GM18520 (cell line): ENCODE data around the gene POLR1A.

Experiments
- ATAC-seq: cut with Tn5 transposase; IDR thresholded peaks from one replicate; pipeline ENCODE4 v1.9.1; 2021; ENCODE audit not compliant: unreplicated experiment

Gene POLR1A

DNA sequence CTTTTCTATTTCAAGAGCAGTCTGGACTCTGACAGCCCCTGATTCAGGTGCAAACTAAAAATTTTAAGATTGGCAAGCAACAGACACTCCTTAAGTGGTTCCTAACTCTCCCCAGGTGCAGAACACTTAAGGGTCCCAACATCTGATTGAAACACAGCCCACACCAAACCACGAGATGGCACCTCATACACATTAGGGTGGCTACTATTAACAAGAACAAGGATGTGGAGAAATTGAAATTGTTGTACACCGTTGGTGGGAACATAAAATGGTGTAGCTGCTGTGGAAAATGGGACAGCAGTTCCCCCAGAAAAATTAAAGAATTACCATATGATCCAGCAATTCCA is 82.3 kb downstream of the POLR1A start:
- no peak for ATAC-seq

DNA sequence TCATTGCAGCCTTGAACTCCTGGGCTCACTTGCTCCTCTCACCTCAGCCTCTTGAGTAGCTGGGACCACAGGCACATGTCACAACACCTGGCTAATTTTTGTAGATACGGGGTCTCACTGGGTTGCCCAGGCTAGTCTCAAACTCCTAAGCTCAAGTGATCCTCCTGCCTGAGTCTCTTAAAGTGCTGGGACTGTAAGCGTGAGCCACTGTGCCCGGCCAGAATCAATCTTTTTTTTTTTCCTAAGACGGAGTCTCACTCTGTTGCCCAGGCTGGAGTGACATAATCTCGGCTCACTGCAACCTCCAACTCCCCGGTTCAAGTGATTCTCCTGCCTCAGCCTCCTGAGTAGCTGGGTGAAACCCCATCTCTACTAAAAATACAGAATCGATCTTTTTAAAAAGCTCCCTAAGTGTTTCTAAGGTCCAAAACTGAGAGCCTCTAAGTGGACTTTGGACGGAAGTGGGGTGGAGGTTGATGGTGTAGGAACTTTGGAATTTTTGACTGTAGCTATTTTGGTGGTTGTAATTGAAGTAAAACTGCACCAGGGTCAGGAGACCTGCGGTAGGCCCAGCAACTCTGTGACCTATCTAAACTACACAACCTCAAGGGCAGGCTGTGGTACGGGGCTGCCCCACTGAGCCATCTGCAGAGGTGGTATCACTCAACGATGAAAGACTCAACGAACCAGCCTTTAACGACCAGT is 82.9 kb downstream of the POLR1A start:
- ATAC-seq = no peak

DNA sequence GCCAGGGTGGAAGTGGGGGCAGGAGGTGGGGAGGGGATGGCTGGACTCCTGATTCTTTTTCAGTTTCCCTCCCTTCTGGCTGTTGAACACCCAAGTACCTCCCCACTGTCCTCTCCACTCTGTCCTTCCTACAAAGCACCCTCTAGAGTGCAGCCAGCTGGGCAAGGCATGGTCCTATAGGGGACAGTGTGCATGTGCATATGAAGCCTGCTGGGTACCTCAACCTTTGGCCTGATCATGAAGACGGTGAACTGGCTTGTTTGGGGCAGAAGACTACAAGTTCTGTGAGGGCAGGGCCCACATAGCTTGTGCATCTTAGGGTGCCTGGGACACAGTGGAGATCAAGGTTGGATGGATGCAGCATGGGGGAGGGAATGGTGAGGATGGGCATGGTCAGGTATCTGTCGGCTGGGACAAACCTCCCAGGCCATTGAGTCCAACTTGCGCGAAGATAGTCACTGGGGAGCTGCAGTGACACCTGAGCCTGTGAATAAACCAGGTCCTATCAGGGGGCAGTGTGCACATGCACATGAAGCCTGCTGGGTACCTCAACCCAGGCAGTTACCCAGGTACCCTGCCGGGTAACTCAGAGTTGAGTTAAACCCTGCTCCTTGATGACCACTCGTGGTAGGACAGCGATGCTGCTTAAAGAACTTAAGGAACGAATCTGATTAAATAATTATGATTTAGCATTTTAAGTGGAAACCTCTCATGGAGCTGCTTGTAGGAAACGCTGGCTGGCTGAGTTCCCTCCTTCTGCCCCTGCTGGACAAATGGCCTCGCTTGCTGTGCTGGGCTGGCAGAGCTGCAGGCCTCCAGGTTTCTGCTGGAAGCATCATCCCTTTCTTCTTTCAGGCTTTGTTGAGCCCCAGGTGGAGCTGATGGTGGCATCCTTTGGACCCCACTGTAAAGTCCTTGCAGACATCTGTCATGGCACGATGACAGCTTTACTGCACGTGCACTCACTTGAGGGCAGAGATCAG is 84.0 kb downstream of the POLR1A start:
- ATAC-seq = no peak

DNA sequence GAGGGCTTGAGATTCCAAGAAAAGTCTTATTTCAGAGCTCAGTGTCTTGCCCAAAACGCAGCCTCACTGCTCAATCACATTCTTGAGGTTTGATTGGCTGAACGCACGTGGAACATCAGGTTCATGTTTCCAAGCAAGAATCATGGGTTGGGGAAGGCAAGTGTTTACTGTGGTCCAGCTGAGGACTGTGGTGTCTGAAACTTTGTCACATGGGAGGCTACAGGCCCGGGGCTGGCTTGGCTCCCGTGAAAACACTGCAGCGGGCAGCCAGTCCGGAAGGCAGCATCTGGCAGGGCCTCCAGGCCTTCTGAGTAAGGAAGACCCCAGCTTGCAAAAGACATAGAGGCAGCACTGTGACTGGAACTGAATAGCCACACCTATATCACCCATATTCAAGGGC is 84.7 kb downstream of the POLR1A start:
- no peak for ATAC-seq

DNA sequence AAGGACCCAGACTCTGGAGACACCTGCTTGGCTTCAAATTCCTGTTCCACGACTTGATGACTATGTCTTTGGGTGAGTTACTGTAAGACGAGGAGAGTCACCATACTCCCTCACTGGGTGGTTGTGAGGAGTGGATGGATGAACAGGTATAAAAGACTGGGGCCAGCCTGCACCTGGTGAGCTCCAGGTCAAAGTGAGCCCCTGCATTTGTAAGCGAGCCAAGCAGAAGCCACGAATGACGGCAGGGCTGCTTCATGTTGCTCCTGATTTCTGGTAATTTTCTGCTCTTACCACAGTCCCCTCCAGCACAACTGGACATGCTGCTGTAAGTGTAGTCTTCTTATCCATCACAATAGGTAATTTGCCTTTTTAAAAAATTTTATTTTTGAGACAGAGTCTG is 86.6 kb downstream of the POLR1A start:
- no peak for ATAC-seq

DNA sequence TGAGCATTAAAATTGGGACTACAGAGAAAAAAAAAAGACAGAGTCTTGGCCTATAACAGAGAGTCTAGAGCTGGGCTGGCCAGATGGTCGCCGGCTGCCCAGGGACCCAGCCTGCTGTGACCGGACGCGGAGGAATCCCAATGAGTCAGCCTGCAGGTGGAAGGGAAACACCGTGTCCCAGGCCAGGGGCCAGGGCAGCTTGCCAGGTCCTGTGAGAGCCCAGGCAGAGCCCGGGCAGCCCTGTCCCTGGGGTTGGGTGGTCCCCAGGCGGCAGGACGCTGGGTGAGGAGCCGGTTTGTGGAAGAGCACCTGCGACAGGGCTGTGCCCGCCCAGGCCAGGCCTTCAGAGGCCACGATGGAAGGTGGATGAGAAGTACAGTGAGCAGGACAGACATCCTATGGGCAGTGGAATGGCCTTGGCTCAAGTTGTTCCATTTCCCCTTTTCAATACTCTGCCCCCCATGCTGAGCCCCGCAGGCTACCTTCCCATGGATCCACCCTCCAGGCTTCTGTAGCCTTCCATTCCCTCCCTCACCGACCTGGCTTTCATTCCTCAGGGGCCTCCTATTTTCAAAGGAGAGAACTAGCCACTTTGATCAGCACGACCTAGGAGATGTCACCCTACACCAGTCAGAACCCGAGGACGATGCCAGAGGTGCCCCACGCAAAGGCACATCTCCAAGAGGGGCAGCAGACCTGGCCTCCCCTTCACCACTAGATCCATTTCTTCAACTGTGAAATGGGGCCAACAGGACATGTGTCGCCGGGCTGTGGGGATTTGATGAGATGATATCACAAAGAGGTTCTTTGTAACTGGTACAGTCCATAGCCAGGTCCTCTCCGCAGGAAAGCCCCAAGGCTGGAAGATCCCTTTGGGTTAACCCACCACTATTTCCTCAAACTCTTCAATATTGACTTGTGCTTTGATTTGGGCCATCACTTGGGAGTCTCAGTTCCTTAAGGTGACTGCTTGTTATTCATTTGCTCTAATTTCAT is 87.5 kb downstream of the POLR1A start:
- ATAC-seq = no peak

DNA sequence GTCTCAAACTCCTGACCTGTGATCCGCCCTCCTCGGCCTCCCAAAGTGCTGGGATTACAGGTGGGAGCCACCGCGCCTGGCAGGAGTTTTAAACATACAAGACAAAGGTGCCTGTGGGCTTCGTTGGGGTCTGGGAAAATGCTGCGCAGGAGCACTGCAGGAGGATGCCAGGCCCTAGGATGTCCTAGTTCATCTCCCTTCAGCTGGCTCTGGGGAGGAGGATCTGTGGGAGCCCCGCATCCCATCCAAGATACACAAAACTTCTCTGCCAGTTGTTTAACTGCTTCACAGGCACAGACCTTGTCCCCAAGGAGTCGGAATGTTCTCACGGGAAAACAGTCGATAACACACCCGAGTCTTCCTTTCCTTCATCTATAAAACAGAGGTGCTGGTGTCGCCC is 89.1 kb downstream of the POLR1A start:
- ATAC-seq = no peak

DNA sequence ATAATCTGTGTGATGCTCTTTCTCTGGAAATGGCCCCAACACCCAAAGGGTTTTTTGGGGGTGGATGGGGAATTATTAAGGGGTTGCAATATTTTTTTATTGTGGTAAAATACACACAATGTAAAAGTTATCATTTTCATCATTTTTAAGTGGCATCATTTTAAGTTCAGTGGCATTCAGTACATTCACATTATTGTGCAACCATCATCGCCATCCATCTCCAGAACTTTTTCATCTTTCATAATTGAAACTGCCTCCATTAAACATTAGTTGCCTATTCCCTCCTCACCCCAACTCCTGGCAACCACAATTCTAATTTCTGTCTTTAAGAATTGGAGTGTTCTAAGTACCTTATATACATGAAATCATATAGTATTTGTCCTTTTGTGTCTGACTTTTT is 90.0 kb downstream of the POLR1A start:
- ATAC-seq = no peak

DNA sequence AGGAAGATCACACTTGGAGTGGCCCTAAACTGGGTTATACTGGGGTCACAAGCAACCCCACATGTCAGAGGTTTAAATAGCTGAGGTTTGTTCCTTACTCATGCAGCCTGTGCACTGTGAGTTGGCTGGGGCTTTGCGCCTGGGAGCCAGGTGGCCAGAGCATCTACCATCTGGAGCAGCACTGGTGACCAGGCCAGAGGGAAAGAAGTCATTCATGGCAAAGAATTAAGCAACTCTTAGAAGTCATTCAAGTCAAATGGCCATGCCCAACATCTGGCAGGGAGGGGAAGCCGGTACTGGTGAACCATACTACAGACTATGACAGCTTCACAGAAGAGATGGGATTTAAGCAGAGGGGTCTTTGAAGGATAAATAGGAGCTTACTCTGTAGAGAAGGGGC is 90.7 kb downstream of the POLR1A start:
- no peak for ATAC-seq

DNA sequence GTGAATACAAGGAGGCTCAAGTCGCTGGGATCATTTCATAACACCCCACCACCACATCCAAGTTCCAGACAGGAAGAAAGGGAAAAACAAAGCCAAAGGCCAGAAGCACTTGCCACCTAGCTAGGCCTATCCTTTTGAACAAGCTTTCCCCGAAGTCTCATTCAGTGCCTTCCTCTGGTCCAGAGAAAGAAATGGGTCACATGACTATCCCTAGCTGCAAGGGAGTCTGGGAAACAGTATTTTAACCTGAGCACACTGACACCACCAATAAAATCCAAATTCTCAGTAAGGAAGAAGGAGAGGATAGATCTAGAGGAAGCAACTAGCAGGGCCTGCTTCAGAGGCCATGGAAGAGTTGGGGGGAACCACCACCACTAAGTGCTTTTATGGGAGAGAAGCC is 91.2 kb downstream of the POLR1A start:
- ATAC-seq = no peak

DNA sequence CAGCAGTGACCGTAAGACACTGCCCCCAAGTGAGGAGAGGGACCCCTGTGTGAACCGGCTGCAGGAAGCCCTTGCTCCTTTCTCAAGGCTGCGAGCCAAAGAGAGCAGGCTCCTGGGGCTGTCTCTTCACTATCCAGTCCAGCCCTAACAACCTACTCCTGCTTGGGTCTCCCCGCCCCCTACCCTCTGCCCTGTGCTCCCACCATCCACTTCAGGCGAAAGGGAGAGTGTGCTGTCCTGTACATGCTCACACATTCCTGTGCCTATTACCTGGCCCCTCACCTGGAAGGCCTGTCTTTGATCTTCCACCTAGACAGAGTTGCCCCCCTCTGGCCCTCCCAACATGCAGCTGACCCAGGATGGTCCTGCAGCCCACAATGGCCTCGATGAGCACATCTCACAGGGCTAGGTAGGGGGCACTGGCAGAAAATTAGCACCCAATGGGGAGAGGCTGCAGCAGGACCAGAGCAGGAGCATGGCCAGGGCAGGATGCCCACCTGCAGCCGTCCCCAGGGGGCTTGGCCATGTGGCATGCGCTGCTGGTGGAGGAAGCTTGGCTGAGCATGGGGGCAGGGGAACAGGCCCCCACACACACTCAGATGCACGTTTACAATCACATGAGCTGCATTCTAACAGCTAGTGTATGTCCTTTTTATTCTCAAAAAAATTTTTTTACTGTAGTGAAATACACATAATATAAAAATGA is 93.5 kb downstream of the POLR1A start:
- ATAC-seq = no peak

DNA sequence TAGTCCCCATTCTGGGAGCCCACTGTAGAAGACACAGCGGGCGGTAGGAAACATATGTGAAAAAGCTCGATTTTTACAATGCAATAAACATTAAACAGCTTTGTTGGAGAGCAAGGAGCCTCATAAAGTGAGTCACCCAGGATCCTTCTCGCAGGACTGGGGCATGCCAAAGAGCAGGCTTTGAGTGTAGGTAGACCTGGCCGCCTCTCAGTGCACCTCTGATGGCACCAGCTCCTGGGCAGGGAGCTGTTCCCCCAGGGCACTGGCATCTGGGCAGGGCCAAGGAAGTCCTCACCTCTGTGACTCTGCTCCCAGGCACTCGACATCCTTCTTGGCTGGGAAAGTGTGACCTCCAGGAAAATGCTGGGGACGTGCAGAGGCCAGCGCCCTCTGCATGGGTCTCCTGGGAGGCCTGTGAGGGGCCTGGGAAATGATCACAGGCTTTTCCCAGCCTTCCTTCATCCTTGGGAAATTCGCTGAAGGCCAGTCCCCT is 94.2 kb downstream of the POLR1A start:
- ATAC-seq = no peak

DNA sequence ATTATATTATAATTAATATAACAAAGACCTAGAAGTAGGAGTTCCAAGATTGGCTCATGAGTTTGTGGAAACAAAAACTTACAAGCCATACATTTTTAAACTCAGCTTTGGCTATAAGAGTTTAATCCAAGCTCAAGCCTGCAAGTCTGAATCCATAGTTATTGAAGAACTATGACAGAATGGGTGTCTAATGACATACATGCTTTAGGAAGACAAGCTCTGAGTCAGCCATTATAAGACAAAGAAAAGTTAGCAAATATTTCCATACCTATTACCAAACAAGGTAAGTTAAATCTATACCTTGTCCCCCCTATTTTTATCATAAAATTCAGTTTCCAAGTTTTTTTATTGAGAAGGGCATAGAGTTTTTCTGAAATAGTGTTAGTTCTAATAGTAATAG is 95.6 kb downstream of the POLR1A start:
- no peak for ATAC-seq

DNA sequence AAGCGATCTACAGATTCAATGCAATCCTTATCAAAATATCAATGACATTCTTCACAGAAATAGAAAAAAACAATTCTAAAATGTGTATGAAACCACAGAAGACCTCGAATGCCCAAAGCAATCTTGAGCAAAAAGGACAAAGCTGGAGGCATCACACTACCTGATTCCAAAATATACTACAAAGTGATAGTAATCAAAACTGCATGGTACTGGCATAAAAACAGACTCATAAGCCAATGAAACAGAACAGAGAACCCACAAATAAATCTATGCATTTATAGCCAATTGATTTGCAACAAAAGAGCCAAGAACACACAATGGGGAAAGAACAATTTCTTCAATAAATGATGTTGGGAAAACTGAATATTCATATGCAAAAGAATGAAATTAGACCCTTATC is 99.2 kb downstream of the POLR1A start:
- no peak for ATAC-seq

DNA sequence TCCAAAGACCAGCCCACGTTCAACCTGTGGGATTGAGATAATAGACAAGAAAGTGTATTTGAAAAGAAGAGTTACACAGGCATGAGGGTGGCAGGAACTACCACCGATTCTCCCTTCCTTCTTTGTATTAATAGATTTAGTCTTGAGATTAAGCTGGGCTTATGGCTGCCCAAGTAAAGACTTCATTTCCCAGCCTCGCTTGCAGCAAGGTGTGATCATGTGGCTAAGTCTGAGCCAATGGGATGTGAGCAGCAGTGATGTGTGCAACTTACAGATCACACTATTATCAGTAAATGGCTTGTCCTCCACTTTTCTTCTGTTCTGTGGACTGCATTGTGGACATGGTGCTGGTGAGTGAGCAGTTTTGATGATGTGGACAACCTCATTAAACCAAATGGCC is 101.7 kb downstream of the POLR1A start:
- ATAC-seq = no peak

DNA sequence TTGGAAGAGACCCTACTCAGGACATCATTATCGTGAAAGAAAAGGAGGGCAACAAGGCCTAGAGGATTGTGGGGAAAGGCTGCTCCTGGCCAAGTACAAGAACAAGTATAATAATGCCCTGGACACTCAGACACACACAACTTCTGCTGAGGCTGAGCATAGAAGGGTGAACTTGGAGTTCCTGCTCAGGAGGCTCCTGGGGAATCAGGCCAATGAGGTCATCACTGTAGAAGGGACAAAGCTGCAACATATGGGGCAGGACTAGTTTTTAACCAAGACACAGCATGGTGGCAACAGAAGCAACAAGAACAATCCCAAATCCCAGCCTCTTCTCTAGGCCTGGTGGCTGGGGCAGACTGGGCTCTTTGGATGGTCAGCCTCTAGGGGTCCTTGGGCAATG is 102.6 kb downstream of the POLR1A start:
- ATAC-seq = no peak

DNA sequence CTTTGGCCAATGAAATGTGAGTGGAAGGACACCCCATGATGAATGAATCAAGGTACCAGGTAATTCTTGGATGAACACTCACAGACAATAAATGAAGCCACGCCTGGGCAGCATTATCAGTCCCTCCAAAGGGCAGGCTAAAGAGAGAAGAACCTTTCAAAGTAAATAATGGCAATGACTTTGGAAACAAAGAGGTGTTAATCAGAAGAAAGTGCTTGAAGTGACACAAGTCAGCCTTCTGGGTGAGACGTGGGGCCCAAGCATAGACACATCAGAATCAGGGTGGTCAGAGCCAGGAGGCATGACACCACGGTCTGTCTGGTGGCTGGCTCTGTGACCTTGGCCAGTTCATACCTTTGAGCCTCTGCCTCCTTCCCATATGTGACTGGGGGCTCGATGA is 103.3 kb downstream of the POLR1A start:
- ATAC-seq = no peak

DNA sequence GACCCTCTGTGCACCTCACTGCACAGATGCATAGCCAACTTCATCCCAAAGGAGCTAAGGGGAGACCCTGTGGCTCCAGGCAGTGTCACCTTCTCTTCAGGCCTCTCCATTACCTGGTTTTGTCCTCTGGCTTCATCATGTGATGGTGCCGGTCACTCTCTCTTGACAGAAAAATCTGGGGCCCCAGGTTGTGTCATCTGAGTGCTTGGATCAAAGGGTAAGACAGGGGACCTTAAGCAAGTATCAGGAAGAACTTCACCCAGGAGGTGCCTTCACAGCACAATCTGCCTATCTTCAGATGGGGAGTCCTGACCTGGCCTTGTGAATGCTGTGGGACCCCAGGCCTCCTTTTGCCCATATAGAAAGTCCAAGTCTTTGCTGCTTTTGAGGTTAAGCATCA is 104.4 kb downstream of the POLR1A start:
- no peak for ATAC-seq

DNA sequence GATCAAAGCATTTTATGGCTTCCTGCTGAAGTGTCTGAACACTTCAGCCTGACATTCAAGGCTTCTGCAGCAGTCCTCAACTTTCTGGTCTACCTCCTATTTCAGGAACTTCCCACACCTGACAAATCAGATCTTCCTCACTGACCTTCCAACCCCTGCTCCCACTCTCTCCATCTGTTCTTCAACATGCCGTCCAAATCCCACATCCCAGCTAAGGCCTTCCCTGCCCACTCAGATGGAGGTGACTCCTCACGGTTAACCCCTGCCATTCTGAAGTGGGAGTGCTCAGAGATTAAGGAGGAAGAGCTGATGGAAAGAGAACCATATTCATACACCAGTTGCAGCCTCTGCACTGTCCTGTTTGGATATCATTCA is 104.8 kb downstream of the POLR1A start:
- ATAC-seq = no peak

DNA sequence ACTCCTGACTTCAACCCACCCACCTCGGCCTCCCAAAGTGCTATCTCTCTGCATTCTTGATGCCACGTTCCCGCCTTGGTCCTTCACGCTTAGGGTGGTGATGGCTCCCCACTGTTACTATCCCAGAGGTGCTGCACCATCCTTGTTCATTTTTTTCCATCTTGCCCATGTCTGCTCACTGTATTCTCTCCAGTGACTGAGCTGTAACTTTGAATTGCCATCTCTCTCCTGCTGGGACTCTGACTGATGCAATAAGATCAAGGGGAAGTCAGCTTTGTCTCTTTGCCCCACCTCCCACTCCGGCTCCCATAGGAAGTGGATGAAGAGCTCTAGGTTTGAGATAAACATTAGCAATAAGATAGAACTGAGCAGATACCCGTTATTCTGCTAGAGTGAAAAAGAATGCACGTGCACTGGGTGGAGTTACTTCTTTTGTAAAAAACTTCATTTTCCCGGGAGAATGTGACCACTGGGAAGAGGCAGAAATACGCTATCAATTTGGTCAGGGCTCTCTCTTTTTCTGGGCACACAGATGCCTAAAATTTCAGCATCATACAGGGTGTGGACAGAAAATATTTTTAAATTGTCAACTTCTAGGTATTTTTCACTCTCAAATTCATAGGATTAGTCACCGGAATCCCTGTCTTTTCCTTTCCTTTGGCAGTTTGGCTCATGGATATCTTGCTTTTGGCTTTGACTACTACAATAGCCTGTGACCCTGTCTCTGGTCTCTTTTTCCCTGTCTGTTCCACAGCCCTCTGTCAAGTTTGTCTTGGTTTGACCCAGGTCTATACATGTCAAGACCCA is 105.4 kb downstream of the POLR1A start:
- ATAC-seq = no peak
